M059J (cell line): ENCODE measurements around the gene AOAH. TPM values are rescaled to one million over a fixed set of nuclear protein-coding genes. Genes with fewer than 3 reads are reported as not detected.

ENCODE experiments used
- DNase-seq: peaks from one replicate; pipeline ENCODE4 v3.0.0-alpha.2; 2012; ENCODE audit warnings: low read depth
- total RNA-seq: library from RNA; depleted of rRNA; stranded (reverse); fragments of >200 nt; shearing (Covaris generic); gene quantifications from 2 replicates; pipeline ENCODE4 v1.2.3, GENCODE V29; 2014

Gene AOAH
- total RNA-seq, 1 experiment from 2014 or later: 2.6 TPM

DNA sequence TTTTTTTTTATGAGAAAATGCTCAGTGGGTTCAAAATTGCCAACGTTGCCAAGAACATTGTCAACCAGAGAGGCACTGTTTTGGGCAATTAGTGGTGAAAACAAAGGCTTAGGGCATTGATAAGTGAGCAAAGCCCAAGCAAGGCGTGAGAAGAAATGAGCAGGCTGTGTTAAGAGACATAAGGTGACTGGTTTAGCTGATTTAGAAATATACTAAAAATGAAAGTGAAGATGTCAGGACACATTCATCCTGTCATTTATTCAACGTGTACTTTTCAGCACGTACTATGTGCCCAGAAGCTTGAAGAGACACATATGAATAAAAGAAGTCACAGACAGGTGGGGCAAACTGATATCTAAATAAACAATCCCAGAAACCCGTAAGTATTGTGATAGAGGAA is 31.8 kb downstream of the AOAH start:
- no peak for DNase-seq

DNA sequence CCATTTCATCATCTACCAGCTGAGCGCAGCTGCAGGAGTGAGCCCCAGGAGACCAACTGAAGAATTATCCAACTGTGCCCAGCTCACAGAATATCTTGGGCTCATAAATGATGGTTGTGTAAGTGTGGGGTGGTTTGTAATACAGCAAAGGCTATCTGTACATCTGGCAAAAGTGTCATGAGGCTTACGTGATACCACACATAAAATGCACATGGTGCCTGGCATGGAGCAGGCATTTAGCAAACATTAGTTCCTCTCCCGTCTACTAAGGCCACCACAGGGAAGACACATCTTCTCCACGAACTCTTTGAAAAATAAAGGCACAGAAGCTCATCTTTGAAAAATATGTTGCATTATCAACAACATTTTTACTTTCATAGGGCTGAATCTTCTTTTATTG is 32.3 kb downstream of the AOAH start:
- DNase-seq: no peak

DNA sequence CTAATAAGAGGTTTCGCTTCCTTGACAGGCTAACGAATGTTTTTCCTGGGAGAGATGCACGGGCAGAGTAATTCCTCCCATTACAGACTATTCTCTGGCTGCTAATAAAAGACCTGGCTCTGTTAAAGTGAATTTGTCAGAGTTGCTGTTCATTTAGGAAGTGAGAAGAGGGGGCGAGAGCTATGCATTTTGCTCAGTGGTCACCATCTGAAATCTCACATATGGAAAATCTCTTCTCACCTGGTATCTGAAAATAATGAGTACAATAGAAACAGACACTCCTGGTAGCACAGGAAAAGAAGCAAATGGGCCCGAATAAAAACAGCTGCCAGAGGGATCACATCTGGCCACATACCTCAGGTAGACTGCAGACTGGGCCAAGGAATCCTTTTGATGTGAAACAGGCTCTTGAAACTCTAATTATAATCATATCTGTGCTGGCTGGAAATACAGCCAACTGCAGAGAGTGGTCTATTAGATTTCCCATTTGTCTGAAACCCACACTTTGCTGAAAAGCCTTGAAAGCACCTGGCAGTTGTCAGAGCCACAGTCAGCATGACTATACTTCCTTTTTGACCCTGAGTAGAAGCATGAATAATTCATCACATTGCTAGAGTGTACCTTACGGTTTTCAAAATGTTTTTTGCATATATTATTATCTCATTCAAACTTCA is 33.6 kb downstream of the AOAH start:
- no peak for DNase-seq

DNA sequence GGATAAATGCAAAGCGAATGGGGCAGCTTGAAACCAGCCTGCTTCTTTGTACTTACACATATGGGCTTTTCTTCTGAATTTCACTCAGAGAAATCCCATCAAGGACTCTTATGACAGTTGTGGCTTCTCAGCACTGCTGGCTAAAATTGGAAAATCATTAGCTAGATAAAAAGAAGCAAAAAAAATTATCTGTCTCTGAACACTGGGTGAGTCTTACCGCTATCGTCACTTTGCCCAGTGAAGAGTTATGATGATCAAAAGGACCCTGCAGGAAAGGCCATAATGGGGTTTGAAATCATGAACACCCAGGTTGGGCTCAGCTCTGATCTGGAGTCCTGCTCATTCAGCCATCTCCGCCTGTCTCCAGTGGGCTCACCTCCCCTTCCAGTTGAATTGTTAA is 34.3 kb downstream of the AOAH start:
- no peak for DNase-seq

DNA sequence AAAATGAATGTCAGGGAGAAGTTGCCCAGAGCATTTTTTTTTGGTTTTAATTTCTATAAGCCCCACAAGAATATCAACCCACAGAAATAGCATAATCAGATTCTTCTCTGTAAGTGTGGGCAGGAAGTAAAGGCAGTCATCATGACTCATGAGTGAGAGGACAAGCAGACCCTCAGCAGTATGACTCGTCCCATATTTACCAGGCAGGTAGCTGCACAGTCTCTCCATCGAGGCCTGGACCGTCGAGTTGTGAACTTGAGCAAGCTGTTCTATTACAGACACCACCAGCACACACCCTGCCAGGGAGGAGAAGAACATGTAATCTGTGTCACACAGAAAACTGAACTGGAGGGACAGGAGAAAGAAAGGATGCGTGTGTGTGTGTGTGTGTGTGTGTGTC is 37.8 kb downstream of the AOAH start:
- DNase-seq: peak; percentile 78

DNA sequence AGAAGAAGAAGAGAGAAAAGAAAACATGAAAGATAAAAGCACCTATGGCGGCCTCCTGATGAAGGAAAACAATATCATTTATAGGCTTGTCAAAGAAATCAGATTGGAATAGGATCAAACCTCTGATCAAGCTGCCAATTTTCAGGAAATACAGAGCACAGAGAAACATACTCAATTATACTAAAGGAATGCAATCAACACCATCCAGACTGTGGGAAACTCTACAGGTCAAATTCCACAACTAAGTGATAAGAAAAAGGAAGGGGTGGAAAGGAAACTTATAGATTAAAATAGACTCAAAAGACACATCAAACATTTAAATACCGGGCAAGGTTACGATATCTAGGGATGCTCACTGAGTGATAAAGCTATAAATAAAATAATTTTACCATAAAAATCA is 39.3 kb downstream of the AOAH start:
- no peak for DNase-seq

DNA sequence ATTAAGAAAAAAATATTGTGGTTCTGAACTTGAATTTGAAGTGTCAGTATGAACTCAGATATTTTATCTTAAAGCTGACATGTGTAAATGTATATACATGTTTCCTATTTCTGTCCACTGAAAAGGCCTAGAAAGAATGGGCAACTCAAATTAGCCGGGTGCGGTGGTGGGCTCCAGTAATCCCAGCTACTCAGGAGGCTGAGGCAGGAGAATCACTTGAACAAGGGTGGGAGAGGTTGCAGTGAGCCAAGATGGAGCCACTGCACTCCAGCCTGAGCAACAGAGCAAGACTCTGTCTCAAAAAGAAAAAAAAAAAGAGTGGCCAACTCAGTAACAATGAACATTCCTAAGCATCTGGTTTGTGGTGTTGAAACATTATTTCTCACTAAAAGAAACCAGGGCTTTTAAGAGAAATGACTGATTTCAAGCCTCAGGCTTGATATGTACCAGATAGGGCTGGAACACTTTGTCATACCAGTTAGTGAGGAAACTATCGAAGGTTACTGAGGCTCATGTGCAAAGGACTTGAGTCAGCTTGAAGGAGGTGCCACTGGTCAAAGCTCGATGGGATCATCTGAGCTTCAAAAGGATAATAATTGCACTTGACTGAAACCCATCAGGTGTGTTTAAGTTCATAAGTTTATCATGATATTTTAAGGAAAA is 40.5 kb downstream of the AOAH start:
- peak; percentile 78 for DNase-seq

DNA sequence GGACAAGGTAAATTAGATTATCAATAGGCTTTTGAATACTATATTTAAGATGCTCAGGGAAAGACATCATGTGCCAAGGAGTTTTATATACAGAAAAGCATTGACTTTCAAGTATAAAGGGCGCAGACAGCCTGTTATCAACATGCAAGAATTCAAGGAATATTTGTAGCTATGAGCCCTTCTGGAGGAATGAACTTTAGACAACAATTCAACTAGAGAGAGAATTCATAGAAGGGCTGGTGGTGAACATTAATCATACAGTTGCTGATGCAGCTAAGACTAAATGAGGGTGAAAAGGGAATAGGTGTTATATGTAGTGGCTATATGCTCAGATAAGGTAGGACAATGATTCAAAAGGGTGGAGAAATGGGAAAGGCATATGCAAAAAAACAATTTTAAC is 41.2 kb downstream of the AOAH start:
- DNase-seq: no peak

DNA sequence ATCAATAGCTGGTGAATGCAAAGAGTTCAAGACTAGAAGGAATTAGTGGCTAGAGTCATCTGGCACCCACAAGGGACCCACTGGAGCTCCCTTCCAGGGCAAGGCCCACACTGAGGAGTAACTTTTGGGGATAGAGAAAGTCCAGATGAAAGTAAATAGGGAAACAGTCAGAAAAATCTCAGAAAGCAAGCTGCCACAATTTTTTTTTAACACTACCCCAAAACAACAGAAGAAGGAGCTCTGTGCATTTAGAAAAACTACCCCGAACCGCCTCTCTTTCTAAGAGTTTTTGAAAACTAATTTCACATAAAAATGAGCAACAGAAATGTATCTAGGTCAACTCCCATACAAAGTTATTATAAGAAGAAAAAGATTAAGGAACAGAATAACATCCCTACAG is 42.2 kb downstream of the AOAH start:
- no peak for DNase-seq

DNA sequence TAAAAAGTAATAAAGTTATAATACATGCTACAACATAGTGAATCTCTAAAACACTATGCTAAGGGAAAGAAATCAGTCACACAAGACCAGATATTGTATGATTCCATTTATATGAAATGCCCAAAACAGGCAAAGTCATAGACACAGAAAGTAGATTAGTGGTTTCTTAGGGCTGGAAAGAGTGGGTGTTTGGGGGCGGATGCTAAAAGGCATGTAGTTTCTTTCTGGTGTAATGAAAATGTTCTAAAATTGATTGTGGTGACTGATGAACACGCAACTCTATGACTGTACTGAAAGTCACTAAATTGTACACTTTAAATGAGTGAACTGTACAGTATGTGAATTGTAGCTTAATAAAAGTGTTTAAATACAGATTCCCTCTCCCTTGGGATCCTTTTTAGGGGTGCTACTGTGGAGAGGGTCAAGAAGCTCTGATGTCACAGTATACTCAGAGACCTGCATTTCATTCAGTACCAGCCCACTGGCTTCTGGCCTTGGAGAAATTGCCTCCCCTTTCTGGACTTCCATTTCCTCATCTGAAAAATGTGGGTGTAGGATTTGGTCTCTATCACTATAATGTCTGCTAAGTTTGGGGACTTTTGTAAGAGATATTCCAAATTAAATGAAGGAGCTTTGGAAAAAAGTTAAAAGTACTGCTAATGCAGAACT is 46.4 kb downstream of the AOAH start:
- DNase-seq: no peak

DNA sequence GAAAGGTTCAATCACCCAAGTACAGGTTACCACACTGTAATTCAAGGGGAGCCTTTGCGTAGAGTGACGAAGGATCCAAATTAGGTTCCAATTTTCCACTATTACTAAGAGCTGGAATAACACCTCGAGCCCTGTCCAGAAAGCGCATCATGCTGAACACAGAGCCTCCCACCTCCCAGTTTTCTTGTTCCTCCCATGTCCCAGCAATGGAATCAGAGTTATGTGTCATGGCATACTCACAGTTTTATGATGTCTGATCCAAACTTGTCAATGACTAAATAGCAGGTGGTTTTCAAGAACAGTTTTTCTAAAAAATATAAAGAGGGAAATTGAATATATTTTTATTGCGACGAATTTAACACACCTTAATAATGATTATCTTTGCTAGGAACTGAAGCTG is 50.6 kb downstream of the AOAH start:
- peak; percentile 24 for DNase-seq

DNA sequence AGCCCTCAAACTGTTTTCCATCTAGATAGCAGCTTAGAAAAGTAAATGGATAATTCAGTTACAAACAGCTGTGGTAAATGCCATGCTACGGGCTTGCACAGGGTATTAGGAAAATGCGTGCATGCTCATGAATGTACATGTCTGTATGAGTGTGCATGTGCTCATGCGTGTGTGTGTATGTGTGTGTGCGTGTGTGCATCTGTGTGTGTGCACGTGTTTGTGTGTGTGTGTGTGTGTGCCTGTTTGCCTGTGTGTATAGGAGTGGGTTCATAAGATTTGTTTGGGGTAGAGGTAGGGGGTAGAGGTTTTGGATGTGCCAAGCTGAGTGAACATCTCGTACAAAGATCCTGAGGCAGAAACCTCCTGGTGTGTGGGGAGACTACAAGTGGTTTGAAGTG is 52.9 kb downstream of the AOAH start:
- DNase-seq: no peak

DNA sequence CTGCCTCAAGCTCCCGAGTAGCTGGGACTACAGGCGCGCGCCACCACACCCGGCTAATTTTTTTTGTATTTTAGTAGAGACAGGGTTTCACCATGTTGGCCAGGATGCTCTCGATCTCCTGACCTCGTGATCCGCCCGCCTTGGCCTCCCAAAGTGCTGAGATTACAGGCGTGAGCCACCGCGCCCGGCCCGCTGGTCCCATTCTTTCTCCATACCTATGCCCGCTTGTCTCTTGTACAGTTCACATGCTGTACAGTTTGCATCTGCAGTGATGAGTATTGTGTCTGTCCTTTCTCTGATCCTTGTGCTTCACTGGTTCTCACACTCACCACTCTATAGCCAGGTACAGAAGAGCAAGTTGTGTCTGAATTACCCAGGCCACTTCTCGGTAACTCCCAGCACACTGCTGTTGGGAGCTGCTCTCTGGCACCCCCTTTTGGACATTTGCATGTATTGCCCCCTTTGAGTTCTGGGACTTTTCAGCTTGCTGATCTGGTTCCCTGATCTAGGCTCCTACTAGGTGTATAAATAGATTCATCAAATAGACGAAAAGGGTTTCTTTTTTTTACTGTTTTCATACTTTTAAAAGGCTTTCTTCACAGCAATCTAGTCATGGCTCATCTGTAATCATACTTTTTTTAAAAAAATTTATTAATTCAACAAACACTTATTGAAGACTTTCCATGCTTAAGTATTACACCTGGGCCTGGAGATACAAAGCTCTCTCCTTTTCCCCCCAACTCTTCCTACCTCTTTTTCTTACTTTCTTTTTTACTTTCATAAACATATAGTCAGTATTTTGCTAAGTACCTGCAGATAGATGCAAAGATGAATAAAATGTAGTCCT is 53.5 kb downstream of the AOAH start:
- peak; percentile 75 for DNase-seq

DNA sequence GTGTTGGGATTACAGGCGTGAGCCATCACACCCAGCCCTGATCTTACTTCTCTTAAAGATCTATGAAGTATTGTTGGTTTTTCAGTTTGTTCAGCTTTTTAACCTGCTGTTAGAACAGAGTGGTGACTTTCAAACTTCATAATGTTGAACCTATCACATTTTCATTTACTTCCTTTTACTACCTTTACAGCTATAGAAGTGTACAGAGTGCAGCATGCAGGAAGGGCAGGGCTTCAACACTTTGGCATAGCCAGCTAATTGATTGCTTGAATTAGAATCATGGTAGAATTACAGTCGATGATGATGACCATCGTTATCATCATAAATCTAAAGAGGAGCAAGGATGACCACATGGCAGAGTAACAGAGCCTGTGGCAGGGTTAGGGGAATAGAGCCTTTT is 55.5 kb downstream of the AOAH start:
- no peak for DNase-seq

DNA sequence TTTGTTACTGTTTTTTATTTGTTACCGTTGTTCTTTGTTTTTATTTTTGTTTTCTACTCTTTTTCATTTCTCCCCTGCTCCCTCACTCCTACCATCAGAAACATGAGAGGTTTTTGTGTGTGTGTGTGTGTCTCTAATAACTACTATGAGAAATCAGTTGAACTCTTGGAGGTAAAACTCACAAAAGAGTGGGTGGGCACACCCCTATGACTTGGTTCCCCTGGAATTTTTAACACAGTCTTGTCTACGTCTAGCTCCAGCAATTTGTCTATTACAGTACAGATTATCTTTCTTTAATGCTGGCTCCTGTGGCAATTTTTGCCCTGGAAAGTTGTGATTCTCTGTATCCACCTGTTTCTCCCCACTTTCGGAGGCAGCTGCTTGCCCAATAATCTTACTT is 56.2 kb downstream of the AOAH start:
- DNase-seq: no peak

DNA sequence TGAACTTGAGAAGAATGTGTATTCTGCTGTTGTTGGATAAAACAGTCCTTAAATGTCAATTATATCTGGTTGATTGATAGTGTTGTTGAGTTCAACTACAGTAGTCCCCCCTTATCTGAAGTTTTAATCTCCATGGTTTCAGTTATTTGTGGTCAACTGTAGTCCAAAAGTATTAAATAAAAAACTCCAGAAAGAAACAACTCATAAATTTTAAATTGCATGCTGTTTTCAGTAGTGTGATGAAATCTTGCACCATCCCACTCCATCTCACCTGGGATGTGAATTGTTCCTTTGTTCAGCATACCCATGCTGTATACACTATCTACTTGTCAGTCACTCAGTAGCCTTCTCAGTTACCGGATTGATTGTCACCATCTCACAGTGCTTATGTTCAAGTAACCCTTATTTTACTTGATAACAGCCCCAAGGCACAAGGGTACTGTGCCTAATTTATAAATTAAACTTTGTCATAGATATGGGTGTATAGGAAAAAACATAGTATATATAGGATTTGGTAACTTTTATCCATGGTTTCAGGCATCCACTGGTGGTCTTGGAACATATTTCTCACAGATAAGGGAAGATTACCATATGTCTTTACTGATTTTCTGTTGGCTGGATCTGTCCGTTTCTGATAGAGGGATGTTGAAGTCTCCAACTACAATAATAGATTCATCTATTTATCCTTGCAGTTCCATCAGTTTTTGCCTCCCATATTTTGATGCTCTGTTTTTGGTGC is 57.1 kb downstream of the AOAH start:
- DNase-seq: peak; percentile 86

DNA sequence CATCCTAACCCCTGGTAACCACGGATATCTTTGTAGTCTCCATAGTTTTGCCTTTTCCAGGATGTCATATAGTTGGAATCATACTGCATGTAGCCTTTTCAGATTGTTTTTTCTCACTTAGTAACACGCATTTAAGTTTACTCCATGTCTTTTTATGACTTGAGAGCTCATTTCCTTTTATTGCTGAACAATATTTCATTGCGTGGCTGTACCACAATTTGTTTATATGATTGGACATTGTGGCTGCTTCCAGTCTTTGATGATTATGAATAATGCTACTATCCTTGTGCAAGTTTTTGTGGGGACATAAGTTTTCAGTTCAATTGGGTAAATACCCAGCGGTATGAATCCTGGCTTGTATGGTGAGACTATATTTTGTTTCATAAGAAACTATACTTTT is 60.8 kb downstream of the AOAH start:
- DNase-seq: peak; percentile 70

DNA sequence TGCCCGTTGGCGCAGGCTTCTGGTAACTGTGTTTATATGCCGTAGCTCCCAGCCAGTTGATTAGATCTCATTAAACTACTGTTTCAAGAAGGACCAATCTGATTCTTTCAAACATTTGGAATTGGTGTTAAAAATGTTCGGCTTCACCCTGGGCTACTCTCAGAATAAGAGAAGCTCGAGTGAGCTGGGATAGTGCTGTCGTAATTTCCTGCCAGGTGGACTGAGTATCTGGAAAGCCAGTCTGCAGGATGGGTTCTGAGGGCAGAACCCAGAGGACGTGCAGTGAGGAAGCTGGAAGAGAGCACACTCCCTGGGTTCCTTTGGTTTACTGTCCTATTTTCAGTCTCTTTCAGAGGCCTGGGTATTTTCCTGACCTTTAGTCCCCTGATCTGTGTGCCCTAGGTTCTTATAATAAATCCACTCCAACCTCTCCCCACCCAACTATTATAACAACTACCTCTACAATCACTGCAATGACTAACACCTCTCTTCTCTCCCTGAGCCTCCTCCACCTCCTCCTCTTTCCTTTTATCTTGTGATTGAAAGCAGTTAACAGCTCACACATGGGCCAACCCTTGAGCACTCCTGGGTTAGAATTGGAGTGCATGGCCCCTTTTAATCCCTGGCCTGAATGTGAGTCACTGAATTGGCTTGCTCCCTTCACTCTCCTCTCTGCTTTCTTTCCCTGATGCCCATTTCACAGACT is 63.0 kb downstream of the AOAH start:
- peak; percentile 91 for DNase-seq

DNA sequence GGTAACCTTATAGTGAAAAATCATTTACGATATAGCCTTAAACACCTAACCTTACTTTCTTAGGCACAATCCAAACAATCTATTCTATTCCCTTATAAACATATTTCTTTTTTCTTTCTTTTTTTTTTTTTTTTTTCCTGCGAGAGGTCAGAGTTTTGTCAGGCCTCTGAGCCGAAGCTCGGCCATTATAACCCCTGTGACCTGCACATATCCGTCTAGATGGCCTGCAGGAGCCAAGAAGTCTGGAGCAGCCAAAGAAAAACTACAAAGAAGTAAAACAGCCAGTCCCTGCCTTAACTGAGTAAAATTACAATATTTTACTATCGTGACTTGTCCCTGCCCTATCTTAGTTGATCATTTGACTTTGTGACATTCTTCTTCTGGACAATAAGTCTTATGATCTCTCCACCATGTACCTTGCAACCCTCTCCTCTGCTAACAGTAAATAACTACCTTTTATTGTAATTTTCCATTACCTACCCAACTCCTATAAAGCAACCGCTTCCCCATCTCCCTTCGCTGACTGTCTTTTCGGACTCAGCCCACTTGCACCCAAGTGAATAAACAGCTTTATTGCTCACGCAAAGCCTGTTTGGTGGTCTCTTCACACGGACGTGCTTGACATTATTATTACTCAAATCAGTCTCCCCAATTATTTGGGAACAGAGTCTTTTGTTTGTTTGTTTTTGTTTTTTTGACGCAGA is 64.5 kb downstream of the AOAH start:
- DNase-seq: peak; percentile 41

DNA sequence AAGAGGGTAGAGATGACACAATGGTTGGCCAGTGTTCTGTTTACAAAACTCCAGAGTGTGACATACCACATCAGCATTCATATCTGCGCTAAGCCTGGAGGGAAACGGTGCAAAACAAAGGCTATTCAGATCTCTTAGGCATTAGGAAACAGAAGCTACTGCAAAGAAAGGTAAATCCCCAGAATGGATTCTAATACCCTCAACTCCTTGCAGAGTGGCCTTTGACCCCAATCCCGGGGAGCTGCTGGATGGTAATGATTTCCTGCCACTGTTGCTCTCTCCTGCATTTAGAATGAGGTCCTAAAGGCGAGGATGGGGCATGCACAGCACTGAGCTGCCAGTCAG is 65.2 kb downstream of the AOAH start:
- DNase-seq: peak; percentile 98
